Progenitor cell of endocrine pancreas (in vitro differentiated cells): ENCODE data around the gene DRD1. TPM values are rescaled to one million over a fixed set of nuclear protein-coding genes. Genes with fewer than 3 reads are reported as not detected.
"Not testable (repeated sequence)": the region's sequence is repeated elsewhere in the genome, so short reads cannot be mapped to it uniquely, and the experiment has no call there.

Source experiments
- DNase-seq: peaks from one replicate; pipeline ENCODE4 v3.0.0; 2021; ENCODE audit warnings: low spot score; ENCODE audit not compliant: unreplicated experiment
- H3K27ac Mint-ChIP-seq: 2 replicates; pipeline ENCODE4 v1.8.0; 2021; ENCODE audit warnings: mild to moderate bottlenecking, moderate library complexity, mixed read lengths
- H3K27me3 Mint-ChIP-seq: 2 replicates; pipeline ENCODE4 v1.8.0; 2021; ENCODE audit warnings: mixed read lengths
- H3K36me3 Mint-ChIP-seq: 2 replicates; pipeline ENCODE4 v1.8.0; 2022; ENCODE audit warnings: mixed read lengths; ENCODE audit not compliant: insufficient read depth
- H3K4me1 Mint-ChIP-seq: 2 replicates; pipeline ENCODE4 v1.8.0; 2021; ENCODE audit warnings: low read depth, mixed read lengths
- H3K4me3 Mint-ChIP-seq: 2 replicates; pipeline ENCODE4 v1.8.0; 2021; ENCODE audit warnings: low read depth, mild to moderate bottlenecking, moderate library complexity, mixed read lengths
- H3K9me3 Mint-ChIP-seq: 2 replicates; pipeline ENCODE4 v1.8.0; 2021; ENCODE audit warnings: low read depth, mixed read lengths
- total RNA-seq: library from RNA; stranded (reverse); gene quantifications from 2 replicates; pipeline ENCODE4 v1.2.1, GENCODE V29; 2021
- TF ChIP-seq, protein P1 (sequence below): fragments of 200-600 bp; sonication (generic); IDR thresholded peaks from one replicate; pipeline ENCODE4 v1.5.0; 2021; ENCODE audit warnings: antibody characterized with exemption, mild to moderate bottlenecking; ENCODE audit not compliant: unreplicated experiment

Gene DRD1
- total RNA-seq, 1 donor from 2014 or later, result not detected

DNA sequence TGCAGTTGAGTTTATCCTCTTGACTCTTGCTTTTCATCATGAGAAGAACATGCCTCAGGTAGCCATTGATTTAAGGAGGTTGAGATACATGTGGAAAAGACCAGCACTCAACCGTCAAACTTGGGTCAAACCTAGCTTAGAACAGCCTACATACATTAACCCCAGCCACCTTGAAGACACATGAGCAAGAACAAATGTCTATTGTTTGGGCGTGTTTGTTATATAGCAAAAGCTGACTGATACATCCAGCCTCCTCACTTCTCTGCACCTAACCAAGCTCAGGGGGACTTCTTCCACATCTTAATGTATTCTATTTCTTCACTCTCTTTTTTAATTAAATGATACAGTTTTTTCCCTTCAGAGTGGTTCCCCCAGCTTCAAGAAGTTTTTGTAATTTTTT lies 28.7 kb downstream of the DRD1 start:
- Mint-ChIP-seq H3K27me3 (no peaks in the 10 kb centered on the region), H3K9me3 (peaks cover 8% of the 10 kb centered on the region), H3K27ac (no peak overlapping the region), H3K4me3 (no peak overlapping the region), H3K36me3 (no peaks in the 10 kb centered on the region), H3K4me1 (no peaks in the 10 kb centered on the region)
- DNase-seq, result no peak
- TF ChIP-seq, protein P1, sequence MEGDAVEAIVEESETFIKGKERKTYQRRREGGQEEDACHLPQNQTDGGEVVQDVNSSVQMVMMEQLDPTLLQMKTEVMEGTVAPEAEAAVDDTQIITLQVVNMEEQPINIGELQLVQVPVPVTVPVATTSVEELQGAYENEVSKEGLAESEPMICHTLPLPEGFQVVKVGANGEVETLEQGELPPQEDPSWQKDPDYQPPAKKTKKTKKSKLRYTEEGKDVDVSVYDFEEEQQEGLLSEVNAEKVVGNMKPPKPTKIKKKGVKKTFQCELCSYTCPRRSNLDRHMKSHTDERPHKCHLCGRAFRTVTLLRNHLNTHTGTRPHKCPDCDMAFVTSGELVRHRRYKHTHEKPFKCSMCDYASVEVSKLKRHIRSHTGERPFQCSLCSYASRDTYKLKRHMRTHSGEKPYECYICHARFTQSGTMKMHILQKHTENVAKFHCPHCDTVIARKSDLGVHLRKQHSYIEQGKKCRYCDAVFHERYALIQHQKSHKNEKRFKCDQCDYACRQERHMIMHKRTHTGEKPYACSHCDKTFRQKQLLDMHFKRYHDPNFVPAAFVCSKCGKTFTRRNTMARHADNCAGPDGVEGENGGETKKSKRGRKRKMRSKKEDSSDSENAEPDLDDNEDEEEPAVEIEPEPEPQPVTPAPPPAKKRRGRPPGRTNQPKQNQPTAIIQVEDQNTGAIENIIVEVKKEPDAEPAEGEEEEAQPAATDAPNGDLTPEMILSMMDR, result no peak

- no peaks in the 10 kb centered on the region for H3K36me3 Mint-ChIP-seq
- H3K4me1 Mint-ChIP-seq, result no peaks in the 10 kb centered on the region
- TF ChIP-seq, protein P1, result no peak
- H3K4me3 Mint-ChIP-seq, result no peak overlapping the region
- H3K27me3 Mint-ChIP-seq, result no peaks in the 10 kb centered on the region
- no peak for DNase-seq
- peaks cover 3% of the 10 kb centered on the region for H3K9me3 Mint-ChIP-seq
- no peak overlapping the region for H3K27ac Mint-ChIP-seq
Observed at GRCh38 chr5:175410926-175411325, 33.1 kb downstream of the DRD1 start.

- TF ChIP-seq, protein P1, result no peak
Observed at GRCh38 chr5:175406300-175406699, 37.7 kb downstream of the DRD1 start.

GRCh38 chr5:175397590-175398297 lies 46.2 kb downstream of the DRD1 start:
- H3K36me3 Mint-ChIP-seq, H3K27me3 Mint-ChIP-seq, DNase-seq, H3K9me3 Mint-ChIP-seq, H3K4me1 Mint-ChIP-seq: not testable (repeated sequence)
- peak overlapping the region; percentile 66 for H3K4me3 Mint-ChIP-seq
- peak overlapping the region; percentile 85 for H3K27ac Mint-ChIP-seq

More at GRCh38 chr5:175406300-175406699, 37.7 kb downstream of the DRD1 start:
- Mint-ChIP-seq H3K9me3 (peaks cover 3% of the 10 kb centered on the region), H3K4me1 (no peaks in the 10 kb centered on the region), H3K27ac (no peak overlapping the region), H3K36me3 (no peaks in the 10 kb centered on the region), H3K27me3 (no peaks in the 10 kb centered on the region), H3K4me3 (no peak overlapping the region)
- no peak for DNase-seq

GRCh38 chr5:175395430-175395829 lies 48.6 kb downstream of the DRD1 start:
- H3K27me3 Mint-ChIP-seq, H3K36me3 Mint-ChIP-seq, DNase-seq, H3K9me3 Mint-ChIP-seq, H3K4me1 Mint-ChIP-seq, H3K4me3 Mint-ChIP-seq, H3K27ac Mint-ChIP-seq: not testable (repeated sequence)

DNA sequence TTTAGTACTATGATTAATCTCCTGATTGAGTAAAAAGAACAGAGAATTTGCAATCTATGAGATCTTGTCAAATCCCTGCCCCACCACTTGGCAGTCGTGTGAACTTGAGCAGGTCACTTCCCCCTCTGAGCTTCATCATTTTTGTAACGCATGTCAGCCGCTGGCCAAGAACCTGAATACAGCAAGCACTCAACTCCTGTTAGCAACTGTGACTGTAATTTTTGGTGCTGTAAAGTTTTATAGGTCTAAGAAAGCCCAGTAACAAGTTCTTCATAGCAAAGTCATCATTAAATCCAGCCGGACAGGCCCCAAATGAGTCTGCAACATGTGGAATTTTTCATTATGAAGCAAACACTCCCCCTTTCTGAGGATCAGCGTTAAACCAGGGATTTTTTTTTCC lies 49.4 kb downstream of the DRD1 start:
- DNase-seq, result no peak
- Mint-ChIP-seq H3K36me3 (no peaks in the 10 kb centered on the region), H3K27me3 (no peaks in the 10 kb centered on the region), H3K27ac (no peak overlapping the region), H3K9me3 (no peaks in the 10 kb centered on the region), H3K4me1 (no peaks in the 10 kb centered on the region), H3K4me3 (no peak overlapping the region)
- TF ChIP-seq, protein P1, result no peak
